OCI-LY3 (cell line): ENCODE data around the gene PLCB1.

ENCODE experiments used
- H2AFZ ChIP-seq: fragments of 200-600, 300-600 bp; shearing (Covaris generic); 2 replicates; pipeline ENCODE4 v1.6.0; 2014; ENCODE audit warnings: antibody characterized with exemption, low read depth, low read length
- H3K27ac ChIP-seq: fragments of 200-600, 300-600 bp; sonication (generic); 2 replicates; pipeline ENCODE4 v1.5.1; 2014; ENCODE audit warnings: mild to moderate bottlenecking, low read length, moderate library complexity, mixed read lengths
- H3K27me3 ChIP-seq: fragments of 200-600, 300-600 bp; sonication (generic); 2 replicates; pipeline ENCODE4 v1.6.1; 2014; ENCODE audit warnings: low read depth, low read length, mixed read lengths
- H3K36me3 ChIP-seq: fragments of 200-600, 300-600 bp; sonication (generic); replicated peaks from 2 replicates; pipeline ENCODE3; 2014; ENCODE audit warnings: low read depth, low read length, mixed read lengths
- H3K4me1 ChIP-seq: fragments of 300-600, 200-600 bp; sonication (generic); 2 replicates; pipeline ENCODE4 v1.6.1; 2014; ENCODE audit warnings: low read length, mixed read lengths
- H3K4me2 ChIP-seq: fragments of 200-600, 300-600 bp; sonication (generic); 2 replicates; pipeline ENCODE4 v1.6.1; 2014; ENCODE audit warnings: low read length, mixed read lengths
- H3K4me3 ChIP-seq: fragments of 300-600, 200-600 bp; sonication (generic); 2 replicates; pipeline ENCODE4 v1.5.1; 2014; ENCODE audit warnings: antibody characterized with exemption, mild to moderate bottlenecking, low read length, moderate library complexity
- H3K79me2 ChIP-seq: fragments of 300-600, 200-600 bp; shearing (Covaris generic); 2 replicates; pipeline ENCODE4 v1.6.1; 2014; ENCODE audit warnings: mild to moderate bottlenecking, low read length, mixed read lengths
- H3K9ac ChIP-seq: fragments of 300-600, 200-600 bp; shearing (Covaris generic); 2 replicates; pipeline ENCODE4 v1.6.0; 2014; ENCODE audit warnings: mild to moderate bottlenecking, low read length, moderate library complexity
- H3K9me3 ChIP-seq: fragments of 200-600, 300-600 bp; shearing (Covaris generic); 2 replicates; pipeline ENCODE4 v1.6.1; 2014; ENCODE audit warnings: low read length, mixed read lengths; ENCODE audit not compliant: insufficient read depth
- H4K20me1 ChIP-seq: fragments of 200-600, 300-600 bp; sonication (generic); 2 replicates; pipeline ENCODE4 v1.6.1; 2016; ENCODE audit warnings: low read length, mixed read lengths; ENCODE audit not compliant: insufficient read depth
- CTCF ChIP-seq: fragments of 200-600, 300-600 bp; sonication (generic); IDR thresholded peaks from 2 replicates; pipeline ENCODE4 v1.5.1; 2014; ENCODE audit warnings: antibody characterized with exemption, low read length, low read depth
- EZH2phosphoT487 ChIP-seq: fragments of 200-600 bp; shearing (Covaris generic); IDR thresholded peaks from 2 replicates; pipeline ENCODE4 v1.6.1; 2018; ENCODE audit warnings: antibody characterized with exemption, mixed run types, low read depth

Gene PLCB1

DNA sequence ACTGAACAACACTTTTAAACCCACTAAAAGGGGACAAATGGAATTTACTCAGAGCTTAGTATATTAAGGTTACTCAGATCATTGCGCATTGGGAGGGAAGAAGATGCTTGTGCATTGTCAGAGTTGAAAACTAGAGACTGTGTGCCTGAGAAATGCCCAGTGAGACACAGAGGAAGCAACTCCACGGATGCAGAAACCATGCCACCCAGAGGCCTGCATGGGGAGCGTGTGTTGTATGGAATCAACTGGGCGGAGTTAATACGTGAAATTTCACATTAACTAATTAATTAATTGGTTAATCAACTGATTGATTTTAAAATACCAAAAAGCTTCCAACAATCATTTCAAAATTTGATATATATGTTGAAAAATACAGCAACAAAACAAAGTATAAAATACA, 391.6 kb downstream of the PLCB1 start:
- H3K27ac ChIP-seq, result no peak overlapping the region
- no peaks in the 10 kb centered on the region for H3K27me3 ChIP-seq
- no peaks in the 10 kb centered on the region for H3K36me3 ChIP-seq
- H3K9ac ChIP-seq, result no peak overlapping the region
- no peak overlapping the region for H3K4me3 ChIP-seq
- H3K4me1 ChIP-seq, result peaks cover 23% of the 10 kb centered on the region
- no peaks in the 10 kb centered on the region for H3K79me2 ChIP-seq
- H4K20me1 ChIP-seq, result no peaks in the 10 kb centered on the region
- no peak for TF ChIP-seq EZH2phosphoT487
- TF ChIP-seq CTCF, result no peak
- H3K9me3 ChIP-seq, result no peaks in the 10 kb centered on the region
- no peak overlapping the region for H3K4me2 ChIP-seq
- H2AFZ ChIP-seq, result no peak overlapping the region

GRCh38 chr20:8524101-8525016, 392.3 kb downstream of the PLCB1 start:
- peaks cover 19% of the 10 kb centered on the region for H3K4me1 ChIP-seq
- no peaks in the 10 kb centered on the region for H3K79me2 ChIP-seq
- TF ChIP-seq CTCF (no peak), EZH2phosphoT487 (no peak)
- no peak overlapping the region for H3K4me3 ChIP-seq
- no peak overlapping the region for H3K4me2 ChIP-seq
- H2AFZ ChIP-seq, result no peak overlapping the region
- H3K36me3 ChIP-seq, result no peaks in the 10 kb centered on the region
- H4K20me1 ChIP-seq, result no peaks in the 10 kb centered on the region
- H3K27ac ChIP-seq, result no peak overlapping the region
- no peaks in the 10 kb centered on the region for H3K27me3 ChIP-seq
- no peak overlapping the region for H3K9ac ChIP-seq
- H3K9me3 ChIP-seq, result no peaks in the 10 kb centered on the region

DNA sequence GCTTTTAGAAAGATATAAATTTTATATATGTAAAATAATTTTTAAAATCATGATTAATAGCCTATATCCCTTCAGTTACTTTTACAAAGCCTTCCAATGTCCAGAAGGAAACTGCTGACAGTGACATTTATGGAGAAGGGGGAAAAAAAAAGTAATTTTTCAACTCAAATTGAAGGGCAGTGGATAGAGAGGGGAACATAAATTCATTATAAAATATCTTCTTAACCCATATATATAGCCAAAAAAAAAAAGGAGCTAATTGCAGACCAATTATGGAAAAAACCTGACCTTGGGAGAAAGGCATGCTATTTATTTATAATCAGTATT, 392.9 kb downstream of the PLCB1 start:
- H3K27me3 ChIP-seq, result no peaks in the 10 kb centered on the region
- H3K9me3 ChIP-seq, result no peaks in the 10 kb centered on the region
- H3K4me2 ChIP-seq, result no peak overlapping the region
- no peaks in the 10 kb centered on the region for H3K36me3 ChIP-seq
- H3K9ac ChIP-seq, result no peak overlapping the region
- peaks cover 14% of the 10 kb centered on the region for H3K4me1 ChIP-seq
- H2AFZ ChIP-seq, result no peak overlapping the region
- H3K27ac ChIP-seq, result no peak overlapping the region
- no peak overlapping the region for H3K4me3 ChIP-seq
- TF ChIP-seq EZH2phosphoT487 (no peak), CTCF (no peak)
- H3K79me2 ChIP-seq, result no peaks in the 10 kb centered on the region
- no peaks in the 10 kb centered on the region for H4K20me1 ChIP-seq

GRCh38 chr20:8526610-8527009, 394.5 kb downstream of the PLCB1 start:
- Histone ChIP-seq H3K4me3 (no peak overlapping the region), H3K9me3 (no peaks in the 10 kb centered on the region), H3K79me2 (no peaks in the 10 kb centered on the region), H3K27ac (no peak overlapping the region), H2AFZ (no peak overlapping the region), H3K36me3 (no peaks in the 10 kb centered on the region), H4K20me1 (no peaks in the 10 kb centered on the region), H3K9ac (no peak overlapping the region), H3K4me1 (peaks cover 19% of the 10 kb centered on the region), H3K27me3 (no peaks in the 10 kb centered on the region), H3K4me2 (no peak overlapping the region)
- TF ChIP-seq CTCF, result no peak
- no peak for TF ChIP-seq EZH2phosphoT487
